DND-41 (cell line): ENCODE measurements around the gene TDRD7.

Experiments used
- ATAC-seq: fragments of 200-7000 bp; cut with Tn5 transposase; 3 replicates; pipeline ENCODE4 v1.9.1; 2021; ENCODE audit warnings: low read depth; ENCODE audit not compliant: insufficient read depth
- DNase-seq: peaks from one replicate; pipeline ENCODE4 v3.0.0-alpha.2; 2020
- H2AFZ ChIP-seq: 2 replicates; pipeline ENCODE4 v1.6.0; 2012; ENCODE audit warnings: low read depth, low read length
- H3K27ac ChIP-seq: 2 replicates; pipeline ENCODE4 v1.5.1; 2012; ENCODE audit warnings: low read length, inconsistent platforms
- H3K27me3 ChIP-seq: fragments of 200-600 bp; sonication (generic); 2 replicates; pipeline ENCODE4 v1.6.0; 2012; ENCODE audit warnings: low read length, mild to moderate bottlenecking, inconsistent platforms; ENCODE audit not compliant: insufficient read depth, poor library complexity
- H3K36me3 ChIP-seq: 2 replicates; pipeline ENCODE4 v1.5.1; 2012; ENCODE audit warnings: low read length, inconsistent platforms; ENCODE audit not compliant: insufficient read depth
- H3K4me1 ChIP-seq: 2 replicates; pipeline ENCODE4 v1.5.1; 2012; ENCODE audit warnings: mild to moderate bottlenecking, low read length; ENCODE audit not compliant: insufficient read depth
- H3K4me2 ChIP-seq: 2 replicates; pipeline ENCODE4 v1.6.0; 2012; ENCODE audit warnings: mild to moderate bottlenecking, moderate library complexity, low read length, inconsistent platforms; ENCODE audit not compliant: insufficient read depth
- H3K4me3 ChIP-seq, 2 experiments: fragments of 200-600 bp in 1 of 2; shearing (Covaris generic) in 1 of 2; 2 replicates each; pipeline ENCODE4 v1.5.1; 2012 to 2016; ENCODE audit warnings: inconsistent platforms in 2 of 2, low read length in 2 of 2, mild to moderate bottlenecking in 2 of 2, low read depth in 1 of 2, moderate library complexity in 1 of 2
- H3K79me2 ChIP-seq: 2 replicates; pipeline ENCODE4 v1.6.0; 2012; ENCODE audit warnings: low read length, inconsistent platforms; ENCODE audit not compliant: insufficient read depth
- H3K9ac ChIP-seq: 2 replicates; pipeline ENCODE4 v1.6.0; 2012; ENCODE audit warnings: low read depth, mild to moderate bottlenecking, inconsistent platforms, low read length, moderate library complexity
- H3K9me3 ChIP-seq: 2 replicates; pipeline ENCODE4 v1.5.1; 2012; ENCODE audit warnings: low read length, moderate library complexity, mild to moderate bottlenecking, inconsistent platforms; ENCODE audit not compliant: insufficient read depth, severe bottlenecking
- H4K20me1 ChIP-seq: 2 replicates; pipeline ENCODE4 v1.6.0; 2012; ENCODE audit warnings: low read length; ENCODE audit not compliant: insufficient read depth
- EZH2 ChIP-seq: IDR thresholded peaks from 3 replicates; pipeline ENCODE4 v1.6.1; 2012; ENCODE audit warnings: borderline replicate concordance, low read depth, mild to moderate bottlenecking, moderate library complexity, low read length, inconsistent platforms; ENCODE audit not compliant: severe bottlenecking
- TF ChIP-seq, protein P1 (sequence below): IDR thresholded peaks from 2 replicates; pipeline ENCODE4 v1.5.1; 2012; ENCODE audit warnings: borderline replicate concordance, low read length, moderate library complexity, mild to moderate bottlenecking; ENCODE audit not compliant: poor library complexity, severe bottlenecking; ENCODE audit errors: extremely low read depth

TDRD7 gene

GRCh38 chr9:97394881-97395280, 17.0 kb upstream of the TDRD7 start:
- H3K4me3 ChIP-seq: no peak overlapping the region
- no peak overlapping the region for H3K27ac ChIP-seq
- no peaks in the 10 kb centered on the region for H3K9me3 ChIP-seq
- no peak for DNase-seq
- no peaks in the 10 kb centered on the region for H3K27me3 ChIP-seq
- no peaks in the 10 kb centered on the region for H3K4me1 ChIP-seq
- no peaks in the 10 kb centered on the region for H3K36me3 ChIP-seq
- no peak for TF ChIP-seq EZH2
- TF ChIP-seq, protein P1, sequence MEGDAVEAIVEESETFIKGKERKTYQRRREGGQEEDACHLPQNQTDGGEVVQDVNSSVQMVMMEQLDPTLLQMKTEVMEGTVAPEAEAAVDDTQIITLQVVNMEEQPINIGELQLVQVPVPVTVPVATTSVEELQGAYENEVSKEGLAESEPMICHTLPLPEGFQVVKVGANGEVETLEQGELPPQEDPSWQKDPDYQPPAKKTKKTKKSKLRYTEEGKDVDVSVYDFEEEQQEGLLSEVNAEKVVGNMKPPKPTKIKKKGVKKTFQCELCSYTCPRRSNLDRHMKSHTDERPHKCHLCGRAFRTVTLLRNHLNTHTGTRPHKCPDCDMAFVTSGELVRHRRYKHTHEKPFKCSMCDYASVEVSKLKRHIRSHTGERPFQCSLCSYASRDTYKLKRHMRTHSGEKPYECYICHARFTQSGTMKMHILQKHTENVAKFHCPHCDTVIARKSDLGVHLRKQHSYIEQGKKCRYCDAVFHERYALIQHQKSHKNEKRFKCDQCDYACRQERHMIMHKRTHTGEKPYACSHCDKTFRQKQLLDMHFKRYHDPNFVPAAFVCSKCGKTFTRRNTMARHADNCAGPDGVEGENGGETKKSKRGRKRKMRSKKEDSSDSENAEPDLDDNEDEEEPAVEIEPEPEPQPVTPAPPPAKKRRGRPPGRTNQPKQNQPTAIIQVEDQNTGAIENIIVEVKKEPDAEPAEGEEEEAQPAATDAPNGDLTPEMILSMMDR: no peak
- no peaks in the 10 kb centered on the region for H3K79me2 ChIP-seq
- H2AFZ ChIP-seq: no peak overlapping the region
- H3K4me2 ChIP-seq: no peak overlapping the region
- no peaks in the 10 kb centered on the region for H4K20me1 ChIP-seq
- ATAC-seq: no peak
- no peak overlapping the region for H3K9ac ChIP-seq

GRCh38 chr9:97395745-97396144, 16.2 kb upstream of the TDRD7 start:
- Histone ChIP-seq H3K4me2 (no peak overlapping the region), H3K9me3 (no peaks in the 10 kb centered on the region), H3K36me3 (no peaks in the 10 kb centered on the region), H3K4me3 (no peak overlapping the region), H2AFZ (no peak overlapping the region), H3K79me2 (no peaks in the 10 kb centered on the region), H3K4me1 (no peaks in the 10 kb centered on the region), H3K9ac (no peak overlapping the region), H3K27ac (no peak overlapping the region), H3K27me3 (no peaks in the 10 kb centered on the region), H4K20me1 (no peaks in the 10 kb centered on the region)
- TF ChIP-seq EZH2: no peak
- TF ChIP-seq, protein P1: no peak
- no peak for ATAC-seq
- no peak for DNase-seq

DNA sequence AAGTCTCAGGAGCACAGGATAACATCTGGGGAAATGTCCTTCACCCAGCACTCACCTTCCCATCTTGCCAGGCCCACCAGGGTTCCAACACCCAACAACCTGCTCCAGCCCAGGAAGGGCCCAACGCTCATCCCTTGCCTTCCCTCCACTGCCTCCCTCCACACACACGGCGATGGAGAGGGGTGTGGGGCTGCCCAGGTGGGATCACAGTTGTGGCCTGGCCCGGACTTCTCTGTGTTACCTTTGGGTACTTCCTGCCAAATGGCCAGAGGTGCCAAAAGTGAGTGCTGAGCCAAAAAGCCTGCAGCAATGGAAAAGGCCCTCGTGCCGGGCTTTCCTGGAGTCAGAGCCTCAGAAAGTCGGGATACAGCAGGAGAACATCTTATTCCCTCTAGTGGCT, 15.6 kb upstream of the TDRD7 start:
- no peak overlapping the region for H2AFZ ChIP-seq
- TF ChIP-seq, protein P1: no peak
- TF ChIP-seq EZH2: no peak
- no peaks in the 10 kb centered on the region for H3K9me3 ChIP-seq
- DNase-seq (no peak), ATAC-seq (no peak)
- H3K9ac ChIP-seq: no peak overlapping the region
- H3K79me2 ChIP-seq: no peaks in the 10 kb centered on the region
- H4K20me1 ChIP-seq: no peaks in the 10 kb centered on the region
- no peaks in the 10 kb centered on the region for H3K4me1 ChIP-seq
- H3K27ac ChIP-seq: no peak overlapping the region
- H3K4me3 ChIP-seq: no peak overlapping the region
- H3K27me3 ChIP-seq: no peaks in the 10 kb centered on the region
- H3K4me2 ChIP-seq: no peak overlapping the region
- H3K36me3 ChIP-seq: no peaks in the 10 kb centered on the region

GRCh38 chr9:97397220-97397619, 14.7 kb upstream of the TDRD7 start:
- DNase-seq: no peak
- no peak overlapping the region for H2AFZ ChIP-seq
- no peak for ATAC-seq
- H4K20me1 ChIP-seq: no peaks in the 10 kb centered on the region
- H3K4me3 ChIP-seq: no peak overlapping the region
- H3K9ac ChIP-seq: no peak overlapping the region
- H3K27me3 ChIP-seq: no peaks in the 10 kb centered on the region
- TF ChIP-seq, protein P1: no peak
- TF ChIP-seq EZH2: no peak
- H3K9me3 ChIP-seq: no peaks in the 10 kb centered on the region
- no peaks in the 10 kb centered on the region for H3K79me2 ChIP-seq
- H3K36me3 ChIP-seq: no peaks in the 10 kb centered on the region
- no peaks in the 10 kb centered on the region for H3K4me1 ChIP-seq
- no peak overlapping the region for H3K4me2 ChIP-seq
- H3K27ac ChIP-seq: no peak overlapping the region
